Testis (tissue), 3 donors: Measurements from ENCODE around the gene SPTBN4. TPM values are rescaled to one million over a fixed set of nuclear protein-coding genes. Genes with fewer than 3 reads are reported as not detected.
"Not testable (repeated sequence)": the region's sequence is repeated elsewhere in the genome, so short reads cannot be mapped to it uniquely, and the experiment has no call there.

Experiments
- DNase-seq: peaks from one replicate; pipeline ENCODE4 v3.0.0-alpha.2; 2019
- H3K27ac ChIP-seq, 2 donors: fragments of 200-600 bp; sonication (generic); one replicate each; pipeline ENCODE4 v1.5.1; 2019
- H3K27me3 ChIP-seq: fragments of 200-600 bp; sonication (generic); one replicate; pipeline ENCODE4 v1.5.1; 2019
- H3K36me3 ChIP-seq: fragments of 200-600 bp; sonication (generic); one replicate; pipeline ENCODE4 v1.5.1; 2017; ENCODE audit warnings: low read depth; ENCODE audit errors: missing control alignments
- H3K4me1 ChIP-seq: fragments of 200-600 bp; sonication (generic); one replicate; pipeline ENCODE4 v1.5.1; 2019
- H3K4me3 ChIP-seq, 2 donors: fragments of 200-600 bp; sonication (generic); one replicate each; pipeline ENCODE4 v1.5.1; 2017 to 2019
- H3K9me3 ChIP-seq: fragments of 200-600 bp; sonication (generic); one replicate; pipeline ENCODE4 v1.5.1; 2017
- CTCF ChIP-seq, 3 experiments: fragments of 450-650 bp in 2 of 3; fragments of 200-600 bp in 1 of 3; sonication (generic) in 1 of 3; IDR thresholded peaks; one replicate each; pipeline ENCODE4 v1.5.1; 2016 to 2019; ENCODE audit warnings: antibody characterized with exemption in 3 of 3, mild to moderate bottlenecking in 2 of 3, moderate library complexity in 1 of 3
- POLR2A ChIP-seq: fragments of 450-650 bp; IDR thresholded peaks from one replicate; pipeline ENCODE4 v1.6.1; 2017; ENCODE audit warnings: antibody characterized with exemption, mild to moderate bottlenecking, moderate library complexity
- WGBS, 2 donors: methylation state at CpG; one replicate each; pipeline ENCODE4 v1.1.5; 2018; 5-methylcytosine and 5-hydroxymethylcytosine counted together
- intact Hi-C: fragments of 100-400 bp; cut with DNase I; formaldehyde crosslinking; loops from one replicate; pipeline ENCODE4 v1.15.1; 2023; ENCODE audit warnings: low total_unique reads
- polyA plus RNA-seq: library from polyadenylated mRNA; stranded (reverse); fragments of 350-450 nt; fragmentation: Illumina TruSeq; extraction: RNeasy Lipid Tissue Mini Kit (QIAGEN cat#74804); gene quantifications from one replicate; pipeline ENCODE4 v1.2.3, GENCODE V29; 2014; ENCODE audit warnings: low read depth, low replicate concordance; ENCODE audit not compliant: insufficient read depth
- total RNA-seq, 2 donors: library from RNA; depleted of rRNA; stranded (reverse); fragments of >200 nt; gene quantifications; one replicate each; pipeline ENCODE4 v1.2.3, GENCODE V29; 2016

The SPTBN4 gene
- total and polyA plus RNA-seq, 3 donors from 2014 or later: 7.2 to 27.9 (median 18.3) TPM

GRCh38 chr19:40492274-40492673, 25.5 kb downstream of the SPTBN4 start:
- 93 to 100% methylated on average over 3 of the region's 3 CpGs for WGBS, 2 donors
- Histone ChIP-seq H3K9me3 (no peaks in the 10 kb centered on the region), H3K27me3 (no peaks in the 10 kb centered on the region), H3K27ac (no peak overlapping the region), H3K36me3 (no peaks in the 10 kb centered on the region), H3K4me1 (no peaks in the 10 kb centered on the region), H3K4me3 (no peak overlapping the region)
- DNase-seq: no peak
- TF ChIP-seq CTCF (IDR thresholded peaks at IDR 0.05) (no peak), POLR2A (no peak)
- intact Hi-C loops: no loop called here

GRCh38 chr19:40493778-40494177, 27.0 kb downstream of the SPTBN4 start:
- TF ChIP-seq CTCF (IDR thresholded peaks at IDR 0.05): no peak
- no peak for TF ChIP-seq POLR2A
- no peaks in the 10 kb centered on the region for H3K36me3 ChIP-seq
- no peaks in the 10 kb centered on the region for H3K4me1 ChIP-seq
- 75 to 83% methylated on average over 3 to 4 of the region's 4 CpGs for WGBS, 2 donors
- H3K27ac ChIP-seq: no peak overlapping the region
- no peaks in the 10 kb centered on the region for H3K27me3 ChIP-seq
- intact Hi-C loops: no loop called here
- H3K4me3 ChIP-seq: no peak overlapping the region
- DNase-seq: no peak
- H3K9me3 ChIP-seq: no peaks in the 10 kb centered on the region

- Histone ChIP-seq H3K4me3 (no peak overlapping the region), H3K27me3 (no peaks in the 10 kb centered on the region), H3K36me3 (no peaks in the 10 kb centered on the region), H3K27ac (no peak overlapping the region), H3K9me3 (no peaks in the 10 kb centered on the region), H3K4me1 (no peaks in the 10 kb centered on the region)
- DNase-seq: no peak
- no peak for TF ChIP-seq POLR2A
- 69 to 96% methylated on average over 1 of the region's 1 CpG for WGBS, 2 donors
- intact Hi-C loops: no loop called here
Measured at GRCh38 chr19:40494191-40494838, 27.5 kb downstream of the SPTBN4 start.

GRCh38 chr19:40497214-40497613, 30.4 kb downstream of the SPTBN4 start:
- no peak overlapping the region for H3K4me3 ChIP-seq
- no peak overlapping the region for H3K27ac ChIP-seq
- 86 to 97% methylated on average over 10 to 12 of the region's 12 CpGs for WGBS, 2 donors
- no peak for TF ChIP-seq POLR2A
- TF ChIP-seq CTCF (IDR thresholded peaks at IDR 0.05): no peak
- DNase-seq: no peak
- no peaks in the 10 kb centered on the region for H3K4me1 ChIP-seq
- H3K9me3 ChIP-seq: no peaks in the 10 kb centered on the region
- intact Hi-C loops: no loop called here
- no peaks in the 10 kb centered on the region for H3K27me3 ChIP-seq
- H3K36me3 ChIP-seq: no peaks in the 10 kb centered on the region

GRCh38 chr19:40499320-40499719, 32.5 kb downstream of the SPTBN4 start:
- TF ChIP-seq CTCF (IDR thresholded peaks at IDR 0.05) (no peak), POLR2A (no peak)
- intact Hi-C loops: no loop called here

GRCh38 chr19:40500678-40501530, 34.1 kb downstream of the SPTBN4 start:
- DNase-seq, intact Hi-C loops, H3K27me3 ChIP-seq, H3K36me3 ChIP-seq, H3K4me1 ChIP-seq, H3K4me3 ChIP-seq, H3K27ac ChIP-seq, H3K9me3 ChIP-seq: not testable (repeated sequence)
- 90 to 92% methylated on average over 8 of the region's 8 CpGs for WGBS, 2 donors

More at GRCh38 chr19:40499320-40499719, 32.5 kb downstream of the SPTBN4 start:
- Histone ChIP-seq H3K9me3 (no peaks in the 10 kb centered on the region), H3K36me3 (no peaks in the 10 kb centered on the region), H3K4me3 (no peak overlapping the region), H3K4me1 (no peaks in the 10 kb centered on the region), H3K27me3 (no peaks in the 10 kb centered on the region), H3K27ac (no peak overlapping the region)
- 90 to 92% methylated on average over 5 of the region's 5 CpGs for WGBS, 2 donors
- no peak for DNase-seq
